A549 treated with Mapracorat at 1 μM for 4 hours (cell line): ENCODE data around the gene ZSWIM4. TPM values are rescaled to one million over a fixed set of nuclear protein-coding genes. Genes with fewer than 3 reads are reported as not detected.

Experiments
- total RNA-seq: library from RNA; stranded (reverse); fragments of 200-300 nt; extraction: Qiagen RNA extraction; gene quantifications from 5 replicates; pipeline ENCODE4 v1.2.3, GENCODE V29; 2022

The ZSWIM4 gene
- 2.9 to 4.5 TPM (median 4.0 TPM) in 5 replicates for total RNA-seq

GRCh38 chr19:13794757-13795589, at the start of gene ZSWIM4:
Gene ZSWIM4 (plus strand): TSS chr19:13795443. CDS start chr19:13795649, 206 bp downstream.

GRCh38 chr19:13764101-13764807, 31.0 kb upstream of the ZSWIM4 start, which contains the start of gene MRI1:
Gene MRI1 (plus strand): TSS chr19:13764522. CDS start chr19:13764589, 67 bp downstream.

GRCh38 chr19:13774217-13775191, 20.7 kb upstream of the ZSWIM4 start, which contains the start of gene C19orf53:
Gene C19orf53 (plus strand): TSS chr19:13774456. CDS start chr19:13774478, 22 bp downstream.

GRCh38 chr19:13876834-13877233, 81.6 kb downstream of the ZSWIM4 start, which contains the start of gene NANOS3:
Gene NANOS3 (plus strand): TSS chr19:13877134. CDS start chr19:13877249, 115 bp downstream.

Other genes starting within 250 kb of the ZSWIM4 start
- 7.9 to 15.5 TPM (median 13.4 TPM) in 5 replicates for gene MRI1, start 30.9 kb upstream of the ZSWIM4 start, total RNA-seq
- 148 to 212 TPM (median 205 TPM) in 5 replicates for gene C19orf53, start 21.0 kb upstream of the ZSWIM4 start, total RNA-seq
- 1.4 to 3.8 TPM (median 2.4 TPM) in 5 replicates for gene NANOS3, start 81.7 kb downstream of the ZSWIM4 start, total RNA-seq
- 0.38 to 1.6 TPM (median 0.49 TPM) in 3 of 5 replicates, not detected in the others for gene BRME1, start 110.7 kb downstream of the ZSWIM4 start, total RNA-seq
- 6.8 to 10.7 TPM (median 9.5 TPM) in 5 replicates for gene CC2D1A, start 110.8 kb downstream of the ZSWIM4 start, total RNA-seq
- 0.62 to 1.8 TPM (median 1.4 TPM) in 5 replicates for gene PODNL1, start 143.0 kb downstream of the ZSWIM4 start, total RNA-seq
- gene DCAF15, start 157.1 kb downstream of the ZSWIM4 start, total RNA-seq = 13.8 to 23.9 TPM (median 22.1 TPM) in 5 replicates
- gene RFX1, start 210.9 kb downstream of the ZSWIM4 start, total RNA-seq = 2.6 to 5.7 TPM (median 5.1 TPM) in 5 replicates
- gene RLN3, start 232.7 kb downstream of the ZSWIM4 start, total RNA-seq = not detected in 5 replicates
- 7.8 to 10.5 TPM (median 9.7 TPM) in 5 replicates for gene IL27RA, start 236.3 kb downstream of the ZSWIM4 start, total RNA-seq